ENCODE results near the gene COBL.

DNA sequence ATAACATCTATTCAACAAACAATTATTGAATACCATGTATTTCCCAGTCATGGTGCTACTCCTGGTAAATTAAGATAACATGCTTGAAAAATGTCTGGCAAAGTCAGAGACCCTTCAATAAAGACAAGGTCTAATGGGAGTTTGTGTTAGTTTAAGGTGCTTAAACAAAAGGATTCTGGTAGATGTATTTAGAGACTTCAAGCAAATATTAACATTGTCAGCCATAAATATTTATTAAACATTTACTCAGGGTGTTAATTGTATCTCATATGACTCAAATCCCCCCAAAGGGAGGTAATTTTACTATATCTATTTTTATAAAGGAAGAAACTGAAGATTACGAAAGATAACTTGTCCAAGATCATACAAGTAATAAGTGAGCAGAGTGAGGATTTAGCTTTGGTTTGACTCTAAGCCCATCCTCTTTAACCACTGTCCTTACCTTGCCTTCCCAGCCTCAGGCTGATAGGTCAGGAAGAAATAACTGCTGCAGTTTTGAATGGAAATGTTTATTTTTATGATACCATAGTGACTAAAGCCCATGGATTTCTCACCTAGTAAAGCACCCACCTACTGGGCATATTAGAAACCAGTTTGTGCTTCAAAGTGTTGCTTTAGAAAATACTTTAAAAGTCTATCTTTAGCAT lies 215.4 kb downstream of the COBL start:
- TF ChIP-seq, protein P1, sequence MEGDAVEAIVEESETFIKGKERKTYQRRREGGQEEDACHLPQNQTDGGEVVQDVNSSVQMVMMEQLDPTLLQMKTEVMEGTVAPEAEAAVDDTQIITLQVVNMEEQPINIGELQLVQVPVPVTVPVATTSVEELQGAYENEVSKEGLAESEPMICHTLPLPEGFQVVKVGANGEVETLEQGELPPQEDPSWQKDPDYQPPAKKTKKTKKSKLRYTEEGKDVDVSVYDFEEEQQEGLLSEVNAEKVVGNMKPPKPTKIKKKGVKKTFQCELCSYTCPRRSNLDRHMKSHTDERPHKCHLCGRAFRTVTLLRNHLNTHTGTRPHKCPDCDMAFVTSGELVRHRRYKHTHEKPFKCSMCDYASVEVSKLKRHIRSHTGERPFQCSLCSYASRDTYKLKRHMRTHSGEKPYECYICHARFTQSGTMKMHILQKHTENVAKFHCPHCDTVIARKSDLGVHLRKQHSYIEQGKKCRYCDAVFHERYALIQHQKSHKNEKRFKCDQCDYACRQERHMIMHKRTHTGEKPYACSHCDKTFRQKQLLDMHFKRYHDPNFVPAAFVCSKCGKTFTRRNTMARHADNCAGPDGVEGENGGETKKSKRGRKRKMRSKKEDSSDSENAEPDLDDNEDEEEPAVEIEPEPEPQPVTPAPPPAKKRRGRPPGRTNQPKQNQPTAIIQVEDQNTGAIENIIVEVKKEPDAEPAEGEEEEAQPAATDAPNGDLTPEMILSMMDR (conservative IDR thresholded peaks at IDR 0.05; ENCODE audit: low read length): no peak
- TF ChIP-seq EZH2phosphoT487 (IDR thresholded peaks at IDR 0.05; ENCODE audit: borderline replicate concordance): no peak

Measured in Loucy (cell line).